GM12878 (cell line): ENCODE data around the gene MSH2. TPM values are rescaled to one million over a fixed set of nuclear protein-coding genes. Genes with fewer than 3 reads are reported as not detected.

ENCODE experiments used
- ATAC-seq: fragments of 200-7000 bp; cut with Tn5 transposase; 3 replicates; pipeline ENCODE4 v1.9.1; 2020; ENCODE audit warnings: mild to moderate bottlenecking, moderate library complexity
- BruUV-seq: library from RNA; stranded (reverse); fragments of 400-500 nt; replicated peaks from 2 replicates; lab custom pipeline; 2021; lab: Mats Ljungman, UMichigan
- CTCF ChIA-PET: fragments of 300-600 bp; sonication (Branson Sonifier 250); formaldehyde crosslinking; extraction: SDS; loops from one replicate; lab custom pipeline; 2021; ENCODE audit warnings: inconsistent platforms; lab: Yijun Ruan, JAX
- POLR2A ChIA-PET: fragments of 350-600 bp; formaldehyde crosslinking; extraction: SDS; loops from one replicate; lab custom pipeline; 2021; ENCODE audit warnings: inconsistent platforms; lab: Charles Lee
- RAD21 ChIA-PET: fragments of 300-600 bp; sonication (Branson Sonifier 250); formaldehyde crosslinking; loops from one replicate; lab custom pipeline; 2023; ENCODE audit warnings: antibody characterized with exemption; ENCODE audit not compliant: unreplicated experiment; lab: Charles Lee
- SMC1A ChIA-PET: fragments of 300-600 bp; sonication (Branson Sonifier 250); formaldehyde crosslinking; loops from one replicate; lab custom pipeline; 2023; ENCODE audit not compliant: unreplicated experiment, uncharacterized antibody; lab: Charles Lee
- DNase-seq: peaks from one replicate; pipeline ENCODE4 v3.0.0-alpha.2; 2011; ENCODE audit warnings: low read depth, low spot score
- FAIRE-seq: peaks from 3 replicates; lab custom pipeline; 2011; peaks lifted over from hg19 to GRCh38; lab: Jason Lieb, UNC
- H2AFZ ChIP-seq: 2 replicates; pipeline ENCODE4 v1.6.0; 2011; ENCODE audit warnings: low read depth, low read length, control low read depth; ENCODE audit not compliant: control insufficient read depth
- H3K27ac ChIP-seq: 2 replicates; pipeline ENCODE4 v1.5.1; 2011; ENCODE audit warnings: control low read depth; ENCODE audit not compliant: control insufficient read depth, insufficient read depth
- H3K27me3 ChIP-seq, 2 experiments: replicated peaks in 1 of 2; 2 replicates each; pipeline versions ENCODE4 v1.6.0 to v1.6.1; 2011; ENCODE audit warnings: low read length in 1 of 2; ENCODE audit not compliant: control insufficient read depth in 2 of 2, insufficient read depth in 2 of 2
- H3K36me3 ChIP-seq, 2 experiments: 2 replicates each; pipeline ENCODE4 v1.5.1; 2011; ENCODE audit warnings: low read length in 1 of 2; ENCODE audit not compliant: control insufficient read depth in 2 of 2, insufficient read depth in 2 of 2
- H3K4me1 ChIP-seq: 2 replicates; pipeline ENCODE4 v1.6.1; 2011; ENCODE audit warnings: mild to moderate bottlenecking, low read length, moderate library complexity, mixed read lengths; ENCODE audit not compliant: control insufficient read depth, insufficient read depth
- H3K4me2 ChIP-seq: 2 replicates; pipeline ENCODE4 v1.6.0; 2011; ENCODE audit warnings: control low read depth; ENCODE audit not compliant: control insufficient read depth, insufficient read depth
- H3K4me3 ChIP-seq: fragments of 200-600 bp; sonication (generic); 2 replicates; pipeline ENCODE4 v1.5.1; 2016
- H3K79me2 ChIP-seq: 2 replicates; pipeline ENCODE4 v1.6.0; 2011; ENCODE audit warnings: low read length; ENCODE audit not compliant: control insufficient read depth, insufficient read depth
- H3K9ac ChIP-seq: 2 replicates; pipeline ENCODE4 v1.8.0; 2011; ENCODE audit warnings: low read length, control low read depth, mixed read lengths; ENCODE audit not compliant: control insufficient read depth, insufficient read depth
- H3K9me3 ChIP-seq: replicated peaks from 3 replicates; pipeline ENCODE4 v1.5.1; 2011; ENCODE audit warnings: mild to moderate bottlenecking, low read length; ENCODE audit not compliant: control insufficient read depth, insufficient read depth
- H4K20me1 ChIP-seq: 2 replicates; pipeline ENCODE4 v1.6.0; 2011; ENCODE audit not compliant: control insufficient read depth, insufficient read depth
- EED ChIP-seq: sonication (generic); IDR thresholded peaks from 2 replicates; pipeline ENCODE4 v1.6.1; 2016; ENCODE audit warnings: antibody characterized with exemption, low read depth
- ESRRA ChIP-seq: IDR thresholded peaks from 2 replicates; pipeline ENCODE4 v1.6.1; 2012; ENCODE audit warnings: mild to moderate bottlenecking, low read length, improper control_type of control experiment
- GATAD2B ChIP-seq: fragments of 450-650 bp; conservative IDR thresholded peaks from 2 replicates; pipeline ENCODE4 v1.6.1; 2017; ENCODE audit warnings: low read depth, mild to moderate bottlenecking, moderate library complexity
- HDAC2 ChIP-seq: fragments of 200-600 bp; sonication (generic); IDR thresholded peaks from 2 replicates; pipeline ENCODE4 v1.6.1; 2017
- PAX8 ChIP-seq: fragments of 450-650 bp; IDR thresholded peaks from 2 replicates; pipeline ENCODE4 v1.6.1; 2017; ENCODE audit warnings: mild to moderate bottlenecking, moderate library complexity
- PML ChIP-seq: IDR thresholded peaks from 2 replicates; pipeline ENCODE4 v1.6.1; 2012; ENCODE audit warnings: low read length, inconsistent platforms
- RB1 ChIP-seq: fragments of 450-650 bp; formaldehyde crosslinking; IDR thresholded peaks from 2 replicates; pipeline ENCODE4 v1.6.1; 2017; ENCODE audit warnings: mild to moderate bottlenecking, borderline replicate concordance
- RCOR1 ChIP-seq: conservative IDR thresholded peaks from 2 replicates; pipeline ENCODE4 v1.6.1; 2012; ENCODE audit warnings: low read depth, low read length, improper control_type of control experiment
- SPI1 ChIP-seq: IDR thresholded peaks from 2 replicates; pipeline ENCODE4 v1.6.1; 2011; ENCODE audit warnings: low read depth, mild to moderate bottlenecking, low read length, moderate library complexity, borderline replicate concordance; ENCODE audit not compliant: insufficient read depth
- TBL1XR1 ChIP-seq: IDR thresholded peaks from 2 replicates; pipeline ENCODE4 v1.6.1; 2012; ENCODE audit warnings: low read depth, low read length, improper control_type of control experiment
- ZZZ3 ChIP-seq: IDR thresholded peaks from 2 replicates; pipeline ENCODE4 v1.6.1; 2011; ENCODE audit warnings: low read depth; ENCODE audit not compliant: control insufficient read depth, insufficient read length
- WGBS: methylation state at CpG from one replicate; pipeline ENCODE4 v1.1.6; 2016; ENCODE audit warnings: low lambda C conversion rate; ENCODE audit not compliant: insufficient replicate concordance, insufficient coverage; ENCODE audit errors: missing lambda C conversion rate; 5-methylcytosine and 5-hydroxymethylcytosine counted together
- in situ Hi-C: fragments of 300-500 bp; cut with MboI; formaldehyde crosslinking; loops from 9 replicates; pipeline ENCODE4 v1.14.3; 2018; ENCODE audit warnings: mixed read lengths
- intact Hi-C: fragments of 100-400 bp; cut with micrococcal nuclease; formaldehyde crosslinking; loops from one replicate; pipeline ENCODE4 v1.14.2; 2022; ENCODE audit not compliant: unreplicated experiment
- polyA plus RNA-seq, 11 experiments: library from polyadenylated mRNA; depleted of rRNA in 4 of 11; unstranded in 6 of 11; stranded (reverse) in 5 of 11; fragments of >200 nt; fragmentation: Nextera tagmentation in 4 of 11; fragmentation: Illumina TruSeq in 1 of 11; extraction: Ambion mirVana in 4 of 11; extraction: Trizol in 1 of 11; gene quantifications; 1 replicate in 1 of 11; 2 replicates in 10 of 11; pipeline versions ENCODE4 v1.2.1 to v1.2.3, GENCODE V29; 2011 to 2016; ENCODE audit warnings: inconsistent platforms in 2 of 11, missing spikeins in 2 of 11, low read depth in 1 of 11
- total RNA-seq, 4 experiments: library from RNA; depleted of rRNA in 3 of 4; stranded (reverse); fragments of >200 nt in 3 of 4; fragmentation: Illumina TruSeq in 1 of 4; extraction: Trizol in 1 of 4; gene quantifications; 2 replicates each; pipeline versions ENCODE4 v1.2.1 to v1.2.3, GENCODE V29; 2013 to 2021
- TF ChIP-seq, protein P1 (sequence below): fragments of 450-650 bp; IDR thresholded peaks from 2 replicates; pipeline ENCODE4 v1.6.1; 2017; ENCODE audit warnings: mild to moderate bottlenecking, moderate library complexity

Gene MSH2
- total and polyA plus RNA-seq, 10 of the 15 experiments (the other 5 are each of a cell fraction or from before 2014, with no cell fraction given): 24.3 to 94.4 (median 55.5) TPM

DNA sequence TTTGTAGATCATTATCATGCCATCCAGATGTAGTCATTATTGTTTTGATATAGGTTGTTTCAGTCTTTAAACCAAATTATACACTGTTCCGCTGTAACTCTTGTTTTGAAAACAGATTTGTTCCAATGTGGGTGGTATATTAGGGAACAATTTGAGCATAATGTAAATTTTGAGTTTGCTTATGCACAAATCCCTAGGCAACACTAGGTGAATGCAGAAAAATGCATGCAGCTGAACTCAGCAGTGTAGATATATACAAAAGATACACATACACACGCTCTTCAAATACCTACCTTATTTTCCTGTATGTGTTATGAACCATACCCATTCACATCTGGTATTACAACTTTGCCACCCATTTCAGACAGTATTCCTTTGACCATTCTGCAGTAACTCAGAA, 35.8 kb downstream of the MSH2 start:
- H3K4me3 ChIP-seq: no peak overlapping the region
- FAIRE-seq (no peak), DNase-seq (no peak), ATAC-seq (no peak)
- intact Hi-C loops (loop anchor here (1.0 kb wide), 1 partner anchor 330 kb away; no protein-coding TSS in a partner anchor), in situ Hi-C loops (no loop called here)
- H3K9ac ChIP-seq: no peak overlapping the region
- no TSS peak for BruUV-seq
- H3K36me3 ChIP-seq: peaks cover 0 to 4% of the 10 kb centered on the region in 2 experiments; a peak in 2 of 4 replicates
- TF ChIP-seq GATAD2B (no peak), RB1 (no peak), PAX8 (no peak), SPI1 (no peak), RCOR1 (no peak), ESRRA (no peak), EED (no peak), HDAC2 (no peak), ZZZ3 (no peak), TBL1XR1 (no peak), PML (no peak)
- TF ChIP-seq, protein P1, sequence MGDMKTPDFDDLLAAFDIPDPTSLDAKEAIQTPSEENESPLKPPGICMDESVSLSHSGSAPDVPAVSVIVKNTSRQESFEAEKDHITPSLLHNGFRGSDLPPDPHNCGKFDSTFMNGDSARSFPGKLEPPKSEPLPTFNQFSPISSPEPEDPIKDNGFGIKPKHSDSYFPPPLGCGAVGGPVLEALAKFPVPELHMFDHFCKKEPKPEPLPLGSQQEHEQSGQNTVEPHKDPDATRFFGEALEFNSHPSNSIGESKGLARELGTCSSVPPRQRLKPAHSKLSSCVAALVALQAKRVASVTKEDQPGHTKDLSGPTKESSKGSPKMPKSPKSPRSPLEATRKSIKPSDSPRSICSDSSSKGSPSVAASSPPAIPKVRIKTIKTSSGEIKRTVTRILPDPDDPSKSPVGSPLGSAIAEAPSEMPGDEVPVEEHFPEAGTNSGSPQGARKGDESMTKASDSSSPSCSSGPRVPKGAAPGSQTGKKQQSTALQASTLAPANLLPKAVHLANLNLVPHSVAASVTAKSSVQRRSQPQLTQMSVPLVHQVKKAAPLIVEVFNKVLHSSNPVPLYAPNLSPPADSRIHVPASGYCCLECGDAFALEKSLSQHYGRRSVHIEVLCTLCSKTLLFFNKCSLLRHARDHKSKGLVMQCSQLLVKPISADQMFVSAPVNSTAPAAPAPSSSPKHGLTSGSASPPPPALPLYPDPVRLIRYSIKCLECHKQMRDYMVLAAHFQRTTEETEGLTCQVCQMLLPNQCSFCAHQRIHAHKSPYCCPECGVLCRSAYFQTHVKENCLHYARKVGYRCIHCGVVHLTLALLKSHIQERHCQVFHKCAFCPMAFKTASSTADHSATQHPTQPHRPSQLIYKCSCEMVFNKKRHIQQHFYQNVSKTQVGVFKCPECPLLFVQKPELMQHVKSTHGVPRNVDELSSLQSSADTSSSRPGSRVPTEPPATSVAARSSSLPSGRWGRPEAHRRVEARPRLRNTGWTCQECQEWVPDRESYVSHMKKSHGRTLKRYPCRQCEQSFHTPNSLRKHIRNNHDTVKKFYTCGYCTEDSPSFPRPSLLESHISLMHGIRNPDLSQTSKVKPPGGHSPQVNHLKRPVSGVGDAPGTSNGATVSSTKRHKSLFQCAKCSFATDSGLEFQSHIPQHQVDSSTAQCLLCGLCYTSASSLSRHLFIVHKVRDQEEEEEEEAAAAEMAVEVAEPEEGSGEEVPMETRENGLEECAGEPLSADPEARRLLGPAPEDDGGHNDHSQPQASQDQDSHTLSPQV: no peak
- no peaks in the 10 kb centered on the region for H3K4me1 ChIP-seq
- RAD21 ChIA-PET: no interaction called here
- no peak overlapping the region for H3K4me2 ChIP-seq
- H3K79me2 ChIP-seq: no peaks in the 10 kb centered on the region
- H3K9me3 ChIP-seq: no peaks in the 10 kb centered on the region
- POLR2A ChIA-PET: no interaction called here
- no peaks in the 10 kb centered on the region for H3K27me3 ChIP-seq
- CTCF ChIA-PET: interaction anchor here (0.6 to 6.6 kb wide), 4 partner anchors 24 to 421 kb away, joined by 3 to 142 read pairs (median 4); no protein-coding TSS in a partner anchor
- no peaks in the 10 kb centered on the region for H4K20me1 ChIP-seq
- 100% methylated on average over 2 of the region's 2 CpGs for WGBS
- SMC1A ChIA-PET: interaction anchor here (0.6 to 4.1 kb wide), 3 partner anchors 116 to 333 kb away, joined by 3 to 94 read pairs (median 5); no protein-coding TSS in a partner anchor
- no peak overlapping the region for H3K27ac ChIP-seq
- H2AFZ ChIP-seq: no peak overlapping the region
